Stimulated activated naive CD8-positive, alpha-beta T cell treated with anti-CD3 and anti-CD28 coated beads, Interleukin-15, Interleukin-2, amounts not matched to agents 100 U/mL and 50 U/mL, for 24 hours (primary cell): ENCODE measurements around the gene PPP5C.
"Not testable (repeated sequence)": the region's sequence is repeated elsewhere in the genome, so short reads cannot be mapped to it uniquely, and the experiment has no call there.

Experiments used
- ATAC-seq: fragments of 150-1000 bp; cut with Tn5 transposase; one replicate; pipeline ENCODE4 v1.10.0; 2021
- DNase-seq: peaks from one replicate; pipeline ENCODE4 v3.0.0; 2021

PPP5C gene

GRCh38 chr19:46433470-46433869, 86.6 kb downstream of the PPP5C start:
- not testable (repeated sequence) for DNase-seq, ATAC-seq

- no peak for ATAC-seq
- DNase-seq = no peak
These were observed 88.1 kb downstream of the PPP5C start for GRCh38 chr19:46435009-46435408.

- ATAC-seq, DNase-seq: not testable (repeated sequence)
These were observed 88.8 kb downstream of the PPP5C start for GRCh38 chr19:46435689-46436088.
